ENCODE results near the gene ZNF423. TPM values are rescaled to one million over a fixed set of nuclear protein-coding genes. Genes with fewer than 3 reads are reported as not detected.
"Not testable (repeated sequence)": the region's sequence is repeated elsewhere in the genome, so short reads cannot be mapped to it uniquely, and the experiment has no call there.

ZNF423 gene
- total RNA-seq, 1 donor from 2014 or later: 3.9 TPM

DNA sequence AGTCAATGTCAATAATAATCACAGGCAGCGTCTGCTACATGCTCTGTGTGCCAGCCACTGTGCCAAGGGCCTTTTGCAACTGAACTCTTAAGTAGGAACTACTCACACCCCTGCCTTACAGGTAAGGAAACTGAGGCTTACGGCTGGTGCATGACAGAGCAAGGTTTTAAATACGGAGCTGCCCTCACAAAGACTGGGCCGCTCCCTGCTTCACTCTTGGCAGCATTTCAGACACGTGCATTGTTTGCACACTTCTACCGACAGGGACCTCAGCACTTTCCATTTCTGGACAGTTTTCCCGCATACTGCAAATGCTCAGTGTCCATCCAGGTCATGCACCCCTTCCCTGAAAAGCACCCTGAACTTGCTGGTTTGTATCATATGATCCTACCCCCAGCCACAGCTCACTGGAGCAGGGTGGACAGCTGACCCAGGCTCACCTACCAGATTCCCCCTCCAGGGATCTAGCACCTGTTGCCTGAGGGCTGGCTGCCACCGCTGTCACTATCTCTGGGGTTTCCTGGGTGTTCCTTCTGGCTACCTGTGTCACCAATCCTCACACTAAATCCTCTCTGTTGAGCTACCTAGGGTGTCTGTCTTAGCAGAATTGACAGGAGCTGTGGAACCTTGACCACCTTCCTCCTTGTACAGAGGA is 339.4 kb downstream of the ZNF423 start:
- no peak for DNase-seq (ENCODE audit: low read depth in 2 of 2)

DNA sequence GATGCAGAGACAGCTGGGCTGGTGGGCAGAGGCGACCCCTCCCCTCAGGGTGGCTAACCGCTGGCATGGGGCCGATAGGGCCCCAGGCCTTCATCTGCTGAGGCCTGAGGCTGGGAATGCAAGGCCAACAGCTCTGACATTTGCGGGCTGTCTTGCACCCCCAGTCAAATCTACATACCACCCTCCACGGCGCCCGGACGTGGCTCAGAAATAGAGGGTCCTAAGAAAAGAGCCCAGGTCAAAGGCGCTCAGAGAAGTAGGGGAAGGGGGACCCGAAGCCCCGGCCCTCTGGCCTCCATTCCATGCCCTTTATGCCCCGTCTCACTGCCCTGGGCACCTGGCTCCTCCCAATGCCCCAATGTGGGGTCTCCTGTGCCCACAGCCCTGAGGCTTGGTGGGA is 340.1 kb downstream of the ZNF423 start:
- no peak for DNase-seq (ENCODE audit: low read depth in 2 of 2)

DNA sequence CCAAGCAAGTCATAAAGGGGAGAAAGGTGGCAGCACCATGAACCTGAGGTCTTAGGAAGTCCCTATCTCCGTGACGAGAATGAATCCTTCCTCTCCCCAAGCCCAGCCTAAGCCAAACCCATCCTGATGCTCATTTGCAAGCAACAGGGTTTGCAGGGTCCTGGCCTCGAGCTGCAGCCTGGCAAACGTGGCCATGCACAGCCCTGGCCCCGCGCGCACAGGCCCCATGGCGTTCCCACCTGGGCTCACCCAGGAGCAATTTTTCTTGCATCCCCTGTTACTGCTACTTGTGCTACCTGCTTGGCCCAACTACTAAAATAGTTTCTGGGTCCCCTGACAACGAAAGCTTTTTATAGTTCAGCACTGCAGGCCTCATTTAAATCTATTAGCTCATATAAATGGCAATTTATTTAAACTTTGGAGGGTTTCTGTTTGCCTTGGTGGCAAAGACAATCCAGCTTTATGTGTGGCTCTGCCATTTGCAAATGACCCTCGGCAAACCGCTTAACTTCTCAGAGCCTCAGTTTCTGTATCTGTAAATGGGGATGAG is 340.8 kb downstream of the ZNF423 start:
- DNase-seq (ENCODE audit: low read depth in 2 of 2): no peak

DNA sequence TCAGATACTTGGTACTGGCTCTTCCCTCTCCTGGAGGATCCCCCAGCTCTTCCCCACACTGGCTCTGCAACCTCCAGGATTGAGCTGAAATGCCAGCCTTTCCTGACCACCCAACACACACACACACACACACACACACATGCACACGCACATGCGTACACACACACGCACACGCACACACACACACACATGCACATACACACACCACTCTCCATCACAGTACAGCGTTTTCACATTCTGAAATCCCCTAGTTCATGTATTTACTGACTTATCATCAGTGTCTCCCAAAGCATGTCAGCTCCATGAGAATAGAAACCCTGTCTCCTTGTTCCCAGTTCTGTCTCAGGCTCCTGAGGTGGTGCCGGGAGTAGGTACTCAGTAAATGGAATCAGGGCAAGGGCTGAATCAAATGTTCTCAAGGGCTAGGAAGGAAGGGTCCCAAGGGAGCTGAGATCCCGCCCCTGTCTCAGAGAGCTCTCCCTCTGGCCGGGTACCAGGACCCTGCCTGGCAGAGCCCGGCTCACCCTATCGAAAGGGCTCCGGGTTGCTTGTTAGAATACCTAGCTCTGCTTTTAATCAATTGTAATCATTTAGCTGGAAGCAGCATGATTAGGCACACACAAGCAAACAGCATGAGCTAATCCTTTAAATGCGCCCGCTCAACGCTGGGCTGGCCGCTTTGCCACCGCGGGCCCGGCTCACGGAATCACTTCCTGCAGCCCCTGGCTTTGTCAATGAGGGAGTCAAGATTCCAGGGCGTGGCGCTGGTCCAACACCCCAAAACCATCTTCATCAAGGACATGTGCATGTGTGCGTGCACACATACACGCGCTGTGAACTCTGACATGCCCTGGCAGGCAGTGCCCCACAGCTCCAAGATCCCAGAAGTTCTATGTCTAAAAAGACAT is 341.6 kb downstream of the ZNF423 start:
- no peak for DNase-seq (ENCODE audit: low read depth in 2 of 2)

DNA sequence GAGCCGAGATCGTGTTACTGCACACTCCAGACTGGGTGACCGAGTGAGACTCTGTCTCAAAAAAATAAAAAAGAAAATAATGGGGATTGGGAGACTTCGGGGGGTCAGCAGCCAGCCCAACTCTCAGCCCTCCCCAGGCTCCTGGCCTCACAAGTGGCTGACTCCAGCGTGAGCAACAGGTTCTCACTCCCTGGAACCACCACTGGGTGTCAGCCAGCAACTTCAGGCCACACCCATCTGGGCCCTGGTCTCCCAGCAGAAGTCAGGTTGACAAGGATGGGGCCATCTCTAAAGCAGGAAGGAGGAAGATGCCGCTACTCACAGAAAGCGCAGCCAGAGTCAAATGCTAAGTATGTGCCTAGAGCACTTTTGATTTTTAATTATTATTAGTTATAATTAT is 342.9 kb downstream of the ZNF423 start:
- no peak for DNase-seq (ENCODE audit: low read depth in 2 of 2)

DNA sequence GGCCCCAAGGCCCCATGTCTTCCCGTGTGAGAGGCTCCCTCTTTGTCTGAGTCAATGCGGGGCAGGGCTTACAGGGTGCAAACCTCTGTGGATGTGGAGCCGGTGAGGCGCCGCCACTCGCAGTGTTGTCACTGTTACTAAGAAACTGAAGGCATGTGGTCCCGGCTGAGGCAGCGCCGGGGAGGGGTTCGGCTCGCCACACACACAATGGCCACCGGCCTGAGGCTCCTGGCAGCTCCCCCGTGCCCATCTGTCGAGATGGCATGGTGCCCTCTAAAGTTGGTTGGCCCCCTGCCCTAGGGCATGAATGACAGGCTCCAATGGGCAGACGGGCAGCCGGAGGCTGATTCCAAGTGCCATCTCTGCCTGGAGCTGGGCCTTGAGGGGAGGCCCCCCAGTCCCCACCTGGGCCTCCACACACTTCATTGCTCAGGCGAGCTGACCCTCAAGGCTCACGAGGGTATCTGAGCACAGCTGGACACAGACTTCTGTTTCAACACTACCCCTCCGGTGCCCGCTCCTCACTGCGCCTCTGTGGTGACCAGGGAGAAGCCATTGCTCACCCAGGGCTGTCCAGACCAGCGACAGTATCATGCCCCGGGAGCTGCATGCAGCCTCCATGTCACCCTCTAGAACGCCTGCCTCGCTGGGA is 345.1 kb downstream of the ZNF423 start:
- DNase-seq (ENCODE audit: low read depth in 2 of 2): no peak

DNA sequence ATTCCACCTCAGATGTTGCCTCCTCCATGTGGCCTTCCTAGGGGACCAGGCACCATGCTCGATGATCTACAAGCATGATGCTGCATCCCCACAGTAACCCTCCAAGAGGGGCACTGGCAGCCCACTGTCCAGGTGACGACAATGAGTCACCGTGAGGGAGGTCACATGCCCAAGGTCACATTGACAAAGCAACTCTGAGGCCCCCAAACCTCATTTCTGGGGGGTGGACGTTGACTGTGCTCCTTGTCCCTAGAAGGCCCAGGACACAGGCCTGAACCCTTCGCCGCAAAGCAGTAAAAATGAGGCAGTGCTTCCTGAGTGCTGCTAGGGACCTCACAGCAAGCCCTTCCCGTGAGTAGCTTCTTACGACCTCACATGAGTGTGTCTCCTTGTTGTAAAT is 345.8 kb downstream of the ZNF423 start:
- no peak for DNase-seq (ENCODE audit: low read depth in 2 of 2)

DNA sequence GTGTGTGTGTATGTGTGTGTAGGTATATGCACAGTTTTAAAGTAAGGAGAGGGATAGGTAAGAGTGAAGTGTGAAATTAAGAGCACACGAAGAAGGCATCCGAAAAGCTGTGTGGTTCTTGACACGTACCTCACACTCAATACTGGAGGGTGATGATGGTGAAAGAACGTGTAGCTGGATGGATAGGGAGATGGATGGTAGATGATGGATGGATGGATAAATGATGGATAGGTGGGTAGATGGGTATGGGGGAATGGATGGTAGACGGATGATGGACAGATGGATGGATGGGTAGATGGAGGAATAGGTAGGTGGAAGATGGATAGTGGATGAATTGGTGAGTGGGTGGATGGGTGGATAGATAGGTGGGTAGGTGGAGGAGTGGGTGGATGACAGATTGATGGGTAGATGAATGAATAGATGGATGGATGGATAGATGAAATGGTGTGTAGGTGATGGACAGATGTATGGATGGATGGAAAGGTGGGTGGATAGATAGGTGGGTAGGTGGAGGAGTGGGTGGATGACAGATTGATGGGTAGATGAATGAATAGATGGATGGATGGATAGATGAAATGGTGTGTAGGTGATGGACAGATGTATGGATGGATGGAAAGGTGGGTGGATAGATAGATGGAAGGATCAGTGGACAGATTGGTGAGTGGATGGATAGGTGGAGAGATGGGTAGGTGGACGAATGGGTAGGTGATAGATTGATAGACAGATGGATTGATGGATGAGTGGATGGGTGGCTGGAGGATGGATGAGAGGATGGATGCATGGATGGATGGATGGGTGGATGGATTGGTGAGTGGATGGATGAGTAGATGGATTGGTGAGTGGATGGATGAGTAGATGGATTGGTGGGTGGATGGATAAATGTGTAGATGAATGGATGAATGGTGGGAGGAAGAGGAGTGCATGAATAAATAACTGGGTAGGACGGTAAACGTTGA is 349.6 kb downstream of the ZNF423 start:
- DNase-seq (ENCODE audit: low read depth in 2 of 2): not testable (repeated sequence)

DNA sequence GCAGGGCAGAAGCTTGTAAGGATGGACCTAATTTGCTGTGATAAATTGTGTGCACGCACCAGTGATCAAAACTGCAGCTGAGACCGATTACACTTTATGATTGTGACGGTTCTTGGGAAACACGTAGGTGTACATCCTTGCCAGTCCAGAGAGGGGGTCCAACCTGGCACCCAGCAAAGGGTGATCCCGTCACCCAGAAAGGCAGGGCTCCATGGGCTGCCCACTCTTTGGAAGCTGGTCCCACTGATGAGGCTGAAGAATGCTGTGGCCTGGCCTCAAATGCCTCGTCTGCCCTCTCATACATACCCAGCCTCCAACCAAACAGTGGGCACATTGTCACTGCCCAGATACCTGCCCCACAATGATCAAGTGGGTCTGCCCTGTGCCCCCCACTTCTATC is 350.4 kb downstream of the ZNF423 start:
- DNase-seq (ENCODE audit: low read depth in 2 of 2): no peak

DNA sequence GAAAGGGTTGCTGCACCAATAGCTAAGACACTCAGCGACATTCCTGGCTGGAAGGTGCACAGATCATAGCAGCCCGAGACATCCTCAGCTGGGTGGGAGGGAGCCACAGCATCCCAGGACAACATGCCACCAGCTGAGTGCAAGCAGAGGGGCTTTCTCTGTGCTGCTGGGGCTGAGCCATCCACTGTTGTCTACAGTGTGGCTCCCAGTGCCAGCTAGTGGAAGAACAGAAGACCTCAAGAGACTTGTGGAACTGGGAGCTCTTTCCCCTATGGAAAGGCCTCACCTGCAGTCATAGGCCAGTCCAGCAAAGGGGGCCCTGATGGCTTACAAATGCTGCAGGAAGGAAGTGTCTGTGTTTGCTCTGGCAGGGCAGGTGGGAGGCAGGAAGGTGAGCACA is 351.3 kb downstream of the ZNF423 start:
- peak in 1 of 2 donors; percentile 10 for DNase-seq (ENCODE audit: low read depth in 2 of 2)

DNA sequence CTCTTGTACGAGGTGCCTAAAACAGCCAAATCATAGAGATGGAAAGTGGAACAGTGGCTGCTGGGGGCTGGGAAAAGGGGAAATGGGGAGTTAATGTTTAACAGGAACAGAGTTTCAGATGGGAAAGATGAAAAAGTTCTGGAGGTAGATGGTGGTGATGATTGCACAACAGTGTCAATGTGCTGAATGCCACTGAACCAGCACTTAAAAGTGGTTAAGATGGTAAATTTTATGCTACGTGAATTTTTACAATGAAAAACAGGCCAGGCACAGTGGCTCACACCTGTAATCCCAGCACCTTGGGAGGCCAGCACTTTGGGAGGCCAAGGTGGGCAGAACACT is 351.9 kb downstream of the ZNF423 start:
- DNase-seq (ENCODE audit: low read depth in 2 of 2): no peak

DNA sequence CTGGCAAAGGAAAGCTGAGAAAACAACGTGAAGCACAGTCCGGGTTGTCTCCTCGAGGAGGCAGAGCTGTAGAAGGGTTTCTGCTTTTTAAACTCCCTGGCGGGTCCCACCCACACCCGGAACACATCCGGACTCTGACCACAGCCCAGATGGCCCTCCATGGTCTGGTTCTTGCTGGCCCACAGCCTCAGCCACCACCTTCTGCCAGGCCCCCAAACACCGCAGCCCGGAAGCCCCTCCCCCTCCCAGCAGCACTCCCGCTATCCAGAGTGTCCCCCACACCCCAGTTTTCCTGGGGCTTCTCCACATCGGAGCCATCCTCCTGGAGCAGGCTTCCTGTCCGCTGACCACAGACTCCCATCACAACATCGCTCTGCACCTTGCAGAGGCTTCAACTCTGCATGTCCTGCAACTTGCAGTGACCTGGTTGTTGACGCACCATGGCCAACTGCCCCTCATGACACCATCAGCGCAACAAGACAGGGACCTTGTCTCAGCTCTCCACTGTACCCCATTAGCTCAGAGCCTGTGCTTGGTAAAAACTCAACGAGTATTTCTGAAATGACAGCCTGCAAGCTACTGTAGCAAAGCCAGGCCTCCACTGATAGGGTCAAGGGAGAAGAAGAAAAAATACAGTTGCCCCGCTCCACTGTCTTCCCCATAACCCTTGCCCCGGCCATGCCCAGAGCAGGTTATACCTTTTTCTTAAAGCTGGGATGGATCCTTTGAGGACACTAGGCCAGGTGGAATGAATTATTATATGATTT is 352.5 kb downstream of the ZNF423 start:
- DNase-seq (ENCODE audit: low read depth in 2 of 2): no peak

DNA sequence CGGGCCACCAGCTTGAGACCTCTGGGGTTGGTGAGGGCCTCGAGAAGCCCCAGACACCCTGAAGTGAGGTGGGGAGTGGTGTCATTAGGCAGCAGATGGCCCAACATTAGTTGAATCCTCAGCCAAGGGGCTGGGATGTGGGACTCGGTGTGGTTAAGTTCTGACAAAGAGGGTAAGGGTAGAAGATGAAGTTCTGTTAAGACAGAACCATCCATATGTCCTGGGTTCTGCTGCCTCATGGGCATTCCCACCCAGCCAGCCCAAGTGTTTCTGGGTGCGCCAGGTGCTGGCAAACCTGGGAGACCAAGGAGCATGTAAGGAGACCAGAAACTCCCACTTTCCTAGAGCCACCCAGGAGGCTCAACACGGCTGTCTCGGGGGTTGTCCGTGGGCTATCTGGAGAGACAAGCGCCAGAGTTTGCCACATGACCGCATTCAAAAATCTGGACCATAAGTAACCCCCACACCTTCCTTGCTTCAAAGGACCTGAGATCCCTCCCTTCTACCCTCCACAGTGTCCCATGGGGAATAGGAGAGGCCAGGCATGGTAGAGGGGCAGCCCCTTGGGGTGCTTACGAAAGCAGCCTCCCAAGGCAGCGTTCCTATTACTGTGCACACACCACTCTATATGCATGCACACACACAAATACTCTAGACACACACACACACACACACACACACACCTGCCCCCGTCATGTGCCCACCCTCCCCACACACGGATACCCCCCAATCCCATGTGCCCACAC is 353.6 kb downstream of the ZNF423 start:
- DNase-seq (ENCODE audit: low read depth in 2 of 2): no peak

DNA sequence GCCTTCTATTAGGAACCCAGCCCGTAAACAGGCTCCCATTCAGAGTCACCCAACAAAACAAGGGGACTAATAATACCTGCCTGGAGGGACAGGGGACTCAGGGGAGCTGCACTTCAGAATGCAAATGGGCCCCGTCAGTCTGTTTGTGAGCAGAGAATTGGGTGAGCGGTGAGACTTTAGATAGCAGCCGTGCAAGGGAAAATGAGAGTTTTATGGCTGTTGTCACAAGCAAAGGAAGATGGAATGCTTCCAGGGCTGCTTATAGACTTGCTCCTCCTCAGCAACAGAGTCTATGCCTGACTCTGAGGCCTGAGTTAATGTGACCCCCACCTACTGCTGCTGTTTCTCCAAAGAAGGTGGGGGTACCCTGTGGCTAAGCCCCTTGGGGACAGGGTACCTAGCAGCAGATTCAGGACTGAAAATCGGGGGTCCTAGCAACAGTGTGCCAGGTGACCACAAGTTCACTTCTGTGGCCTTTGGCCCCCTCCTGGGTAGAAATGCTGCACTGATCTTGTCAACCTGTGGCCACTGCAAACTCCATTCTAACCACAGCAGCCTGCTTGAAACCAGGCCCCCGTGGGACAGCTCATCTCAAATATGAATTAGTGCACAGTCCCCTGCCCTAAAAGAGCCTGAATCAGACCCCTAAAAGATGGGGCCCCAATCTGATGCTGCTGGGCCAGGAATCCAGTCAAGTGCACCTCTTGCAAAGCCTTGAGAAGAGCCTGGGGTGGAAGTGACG is 355.9 kb downstream of the ZNF423 start:
- no peak for DNase-seq (ENCODE audit: low read depth in 2 of 2)

DNA sequence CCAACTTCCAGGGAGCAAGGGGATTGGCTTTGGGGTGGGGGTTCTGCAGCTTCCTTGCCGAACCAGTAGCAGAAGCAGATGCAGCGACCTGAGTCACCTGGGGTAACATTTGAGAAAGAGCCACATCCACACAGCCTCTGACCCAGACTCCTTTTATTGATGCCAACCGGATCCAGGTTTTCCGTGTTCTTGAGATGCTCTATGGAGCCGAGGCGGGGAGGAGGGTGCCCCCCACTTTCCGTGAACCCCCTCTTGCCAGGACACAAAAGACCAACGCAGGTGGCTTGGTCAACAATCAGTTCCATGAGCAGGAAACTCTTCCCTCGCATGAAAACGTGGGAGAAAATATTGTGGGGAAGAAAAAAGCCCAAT is 356.5 kb downstream of the ZNF423 start:
- DNase-seq (ENCODE audit: low read depth in 2 of 2): no peak

DNA sequence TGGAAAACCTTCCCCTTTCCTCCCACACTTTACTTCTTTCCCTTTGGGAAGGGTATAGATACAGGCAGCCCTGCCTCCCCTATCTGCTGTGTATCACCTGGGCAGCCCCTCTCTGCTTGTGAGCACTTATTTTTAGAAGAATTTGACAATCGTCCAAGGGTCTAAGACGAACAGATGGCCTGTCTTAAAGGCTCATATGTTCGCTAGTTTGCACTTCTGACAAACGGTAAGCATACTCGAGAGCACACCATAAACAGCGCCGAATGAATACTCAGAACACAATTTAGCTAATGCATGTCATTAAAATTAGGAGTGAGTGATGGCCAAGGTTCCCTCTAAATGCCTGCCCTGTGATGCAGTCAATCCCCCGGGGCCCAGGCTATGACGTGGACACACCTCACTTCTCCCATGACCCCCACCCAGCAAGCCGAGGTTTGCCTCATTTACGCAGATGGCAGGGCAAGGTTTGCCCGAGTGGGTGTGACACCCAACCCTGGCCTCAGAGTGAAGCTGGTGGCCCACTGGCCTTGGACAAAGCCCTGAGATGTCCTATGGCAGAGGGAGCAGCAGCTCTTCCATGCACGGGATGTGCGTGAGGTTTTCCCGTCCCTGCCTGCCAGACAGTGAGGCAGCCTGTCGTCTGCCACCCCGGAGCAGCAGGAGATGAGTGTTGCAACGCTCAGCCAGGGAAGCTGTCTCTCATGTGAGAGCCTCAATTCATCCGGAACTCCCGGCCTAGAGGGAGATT is 357.1 kb downstream of the ZNF423 start:
- DNase-seq (ENCODE audit: low read depth in 2 of 2): no peak

DNA sequence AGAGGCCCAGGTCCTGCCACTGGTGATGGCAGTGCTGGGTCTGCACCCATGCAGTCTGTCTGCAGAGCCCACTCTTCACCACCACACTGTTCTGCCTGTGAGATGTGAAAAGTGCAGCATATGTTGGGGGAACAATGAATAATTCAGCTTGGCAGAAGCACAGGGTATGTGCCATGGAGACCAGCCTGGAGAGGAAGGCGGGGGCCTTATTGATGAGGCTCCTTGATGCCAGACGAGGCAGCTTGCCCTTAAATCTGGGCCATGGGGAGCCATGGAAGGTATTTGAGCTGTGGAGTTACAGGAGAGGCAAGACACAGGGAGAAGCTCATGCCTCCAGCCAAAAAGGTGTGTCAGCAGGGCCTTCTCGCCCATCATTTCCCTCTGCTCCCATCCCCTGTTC is 357.6 kb downstream of the ZNF423 start:
- DNase-seq (ENCODE audit: low read depth in 2 of 2): no peak

DNA sequence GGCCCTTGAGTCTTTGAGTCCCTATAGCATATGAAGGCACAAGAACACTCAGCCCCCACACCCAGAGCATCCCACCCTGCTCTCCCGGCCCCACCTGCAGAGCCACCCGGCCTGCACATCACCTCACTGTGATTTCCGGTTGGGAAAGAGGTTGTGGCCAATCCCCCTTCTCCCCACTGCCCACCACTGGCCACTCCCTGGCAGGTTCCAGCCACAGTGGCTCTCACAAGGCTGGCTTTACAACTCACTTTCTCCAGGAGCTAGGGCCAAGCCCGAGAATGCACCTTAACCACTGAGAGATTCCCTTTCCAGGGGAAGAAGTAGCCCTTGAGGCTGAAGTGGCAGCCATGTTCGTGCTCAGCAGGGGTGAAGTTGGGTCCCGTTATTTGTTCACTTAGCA is 358.4 kb downstream of the ZNF423 start:
- no peak for DNase-seq (ENCODE audit: low read depth in 2 of 2)
